Measurements from ENCODE around the gene AFF3. TPM values are rescaled to one million over a fixed set of nuclear protein-coding genes. Genes with fewer than 3 reads are reported as not detected.
A peak's percentile ranks its signal among the peaks of the same experiment; 100 is the strongest.

Gene AFF3
- total RNA-seq, 1 donor from 2014 or later = 8.0 TPM

DNA sequence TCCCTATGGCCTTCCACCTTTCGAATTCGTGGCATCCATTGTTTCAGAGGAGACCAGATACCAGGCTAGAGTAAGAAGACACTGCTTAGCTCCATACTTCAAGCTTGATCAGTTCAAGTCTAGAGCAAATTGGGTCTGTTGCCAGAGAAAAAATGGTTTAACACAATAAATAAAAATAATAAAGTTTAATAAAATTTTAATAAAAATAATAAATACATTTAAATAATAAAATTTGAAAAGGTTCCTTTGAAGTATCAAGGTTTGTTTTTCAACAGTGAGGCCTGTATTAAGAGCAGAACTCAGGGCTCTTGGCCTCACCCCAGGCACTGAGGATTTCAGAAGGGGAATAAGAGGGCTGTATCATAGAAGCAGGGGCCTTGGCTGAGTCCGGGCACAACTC lies 547.0 kb downstream of the AFF3 start:
- Histone ChIP-seq H3K36me3 (no peaks in the 10 kb centered on the region), H3K4me3 (no peak overlapping the region), H3K4me1 (no peaks in the 10 kb centered on the region), H3K27ac (replicated peaks) (no peak overlapping the region), H3K27me3 (ENCODE audit: low read depth) (no peaks in the 10 kb centered on the region), H3K9me3 (replicated peaks) (no peaks in the 10 kb centered on the region)
- TF ChIP-seq, protein P1, sequence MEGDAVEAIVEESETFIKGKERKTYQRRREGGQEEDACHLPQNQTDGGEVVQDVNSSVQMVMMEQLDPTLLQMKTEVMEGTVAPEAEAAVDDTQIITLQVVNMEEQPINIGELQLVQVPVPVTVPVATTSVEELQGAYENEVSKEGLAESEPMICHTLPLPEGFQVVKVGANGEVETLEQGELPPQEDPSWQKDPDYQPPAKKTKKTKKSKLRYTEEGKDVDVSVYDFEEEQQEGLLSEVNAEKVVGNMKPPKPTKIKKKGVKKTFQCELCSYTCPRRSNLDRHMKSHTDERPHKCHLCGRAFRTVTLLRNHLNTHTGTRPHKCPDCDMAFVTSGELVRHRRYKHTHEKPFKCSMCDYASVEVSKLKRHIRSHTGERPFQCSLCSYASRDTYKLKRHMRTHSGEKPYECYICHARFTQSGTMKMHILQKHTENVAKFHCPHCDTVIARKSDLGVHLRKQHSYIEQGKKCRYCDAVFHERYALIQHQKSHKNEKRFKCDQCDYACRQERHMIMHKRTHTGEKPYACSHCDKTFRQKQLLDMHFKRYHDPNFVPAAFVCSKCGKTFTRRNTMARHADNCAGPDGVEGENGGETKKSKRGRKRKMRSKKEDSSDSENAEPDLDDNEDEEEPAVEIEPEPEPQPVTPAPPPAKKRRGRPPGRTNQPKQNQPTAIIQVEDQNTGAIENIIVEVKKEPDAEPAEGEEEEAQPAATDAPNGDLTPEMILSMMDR (IDR thresholded peaks at IDR 0.05; ENCODE audit: borderline replicate concordance) = no peak
- intact Hi-C loops (cut with micrococcal nuclease) = no loop called here
- no peak for DNase-seq

DNA sequence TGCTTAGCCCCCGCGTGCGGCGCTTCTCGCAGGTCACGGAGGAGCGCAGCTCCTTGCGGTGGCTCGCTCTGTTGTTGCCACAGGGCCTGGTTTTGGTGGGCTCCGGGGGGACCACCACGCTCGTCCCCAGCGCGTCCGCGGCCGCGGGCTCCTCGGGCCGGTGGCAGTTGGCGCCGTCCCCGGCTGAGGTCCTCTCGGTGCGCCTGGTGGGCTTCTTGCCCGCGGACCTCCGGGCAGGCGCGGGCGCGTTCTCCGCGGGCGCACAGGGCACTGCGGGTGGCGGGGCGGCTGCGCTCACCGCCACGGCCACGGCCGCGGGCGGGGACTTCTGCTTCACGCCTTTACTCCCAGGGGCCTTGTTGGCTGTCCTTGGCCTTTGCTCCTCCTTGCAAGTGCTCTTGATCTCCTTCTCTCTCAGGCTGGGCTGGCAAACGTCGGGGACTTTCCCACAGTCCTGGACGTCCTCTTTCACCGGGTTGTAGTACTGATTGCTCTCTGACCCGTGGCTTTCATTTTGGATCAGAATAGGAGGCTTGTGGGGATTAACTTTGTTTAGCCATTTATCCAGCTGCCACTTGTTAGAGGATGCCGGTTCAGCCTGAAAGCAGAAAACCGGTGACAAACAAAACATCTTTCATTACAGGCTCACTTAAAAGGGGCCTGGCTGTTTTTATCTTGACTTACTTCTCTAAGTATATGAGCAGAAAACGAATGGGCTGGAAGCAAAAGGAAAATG lies 548.5 kb downstream of the AFF3 start:
- Histone ChIP-seq H3K9me3 (replicated peaks) (no peaks in the 10 kb centered on the region), H3K4me3 (no peak overlapping the region), H3K27me3 (ENCODE audit: low read depth) (no peaks in the 10 kb centered on the region), H3K27ac (replicated peaks) (no peak overlapping the region), H3K36me3 (no peaks in the 10 kb centered on the region), H3K4me1 (no peaks in the 10 kb centered on the region)
- no peak for DNase-seq
- TF ChIP-seq, protein P1 (IDR thresholded peaks at IDR 0.05; ENCODE audit: borderline replicate concordance) = no peak
- intact Hi-C loops (cut with micrococcal nuclease) = no loop called here

DNA sequence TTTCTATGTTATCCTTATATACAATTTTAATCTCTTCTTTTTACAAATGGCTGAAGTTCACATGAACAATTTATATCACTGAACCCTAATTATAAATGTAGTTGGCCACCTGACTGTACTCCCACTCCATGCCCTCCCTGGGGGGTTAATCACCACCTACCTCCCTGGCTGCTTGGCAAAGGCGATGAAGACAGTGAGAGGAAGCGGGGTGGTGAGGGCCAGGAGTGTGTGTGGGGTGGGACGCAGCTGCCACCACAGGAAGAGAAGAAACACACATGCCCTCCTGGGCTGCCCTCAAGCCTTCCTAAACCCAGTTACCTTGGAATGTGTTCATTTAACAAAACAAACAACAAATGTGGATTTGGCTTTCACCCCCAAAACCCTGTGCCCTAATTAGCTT lies 565.6 kb downstream of the AFF3 start:
- Histone ChIP-seq H3K4me1 (peaks cover 4% of the 10 kb centered on the region), H3K36me3 (no peaks in the 10 kb centered on the region), H3K9me3 (replicated peaks) (no peaks in the 10 kb centered on the region), H3K27me3 (ENCODE audit: low read depth) (no peaks in the 10 kb centered on the region), H3K27ac (replicated peaks) (no peak overlapping the region), H3K4me3 (no peak overlapping the region)
- no peak for DNase-seq
- intact Hi-C loops (cut with micrococcal nuclease) = no loop called here
- TF ChIP-seq, protein P1 (IDR thresholded peaks at IDR 0.05; ENCODE audit: borderline replicate concordance) = no peak

DNA sequence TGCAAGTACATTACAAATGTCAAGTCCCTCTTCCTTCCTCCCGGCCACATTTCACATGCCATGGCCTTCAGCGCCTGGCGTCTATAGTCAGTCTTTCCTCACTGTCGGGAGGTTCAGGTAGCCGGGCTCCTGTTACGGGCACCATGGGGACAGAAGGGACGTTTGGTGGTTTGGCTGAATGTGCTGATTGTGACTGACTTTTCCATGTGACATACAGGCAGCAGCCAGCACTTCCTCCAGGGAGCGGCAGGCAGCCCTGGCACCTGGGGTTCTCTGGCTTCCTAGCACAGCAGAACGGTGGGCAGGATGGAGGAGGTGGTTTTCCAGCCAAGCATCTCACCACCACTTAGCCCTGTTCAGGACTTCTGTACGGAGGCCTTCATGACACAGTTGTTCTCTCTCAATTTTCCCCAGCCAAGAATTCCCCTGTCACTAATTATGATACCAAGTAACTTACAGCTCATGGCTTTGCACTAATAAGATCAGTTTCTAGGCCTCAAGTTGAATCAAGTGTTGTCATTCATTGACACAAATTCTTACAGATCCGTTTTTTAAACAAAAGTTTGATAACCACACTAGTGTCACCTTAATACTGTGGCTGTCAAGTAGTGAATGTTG lies 568.6 kb downstream of the AFF3 start:
- Histone ChIP-seq H3K27ac (replicated peaks) (peak overlapping the region; percentile 51), H3K36me3 (no peaks in the 10 kb centered on the region), H3K27me3 (ENCODE audit: low read depth) (no peaks in the 10 kb centered on the region), H3K4me3 (no peak overlapping the region), H3K9me3 (replicated peaks) (no peaks in the 10 kb centered on the region), H3K4me1 (peaks cover 4% of the 10 kb centered on the region)
- TF ChIP-seq, protein P1 (IDR thresholded peaks at IDR 0.05; ENCODE audit: borderline replicate concordance) = no peak
- no peak for DNase-seq
- intact Hi-C loops (cut with micrococcal nuclease) = no loop called here

DNA sequence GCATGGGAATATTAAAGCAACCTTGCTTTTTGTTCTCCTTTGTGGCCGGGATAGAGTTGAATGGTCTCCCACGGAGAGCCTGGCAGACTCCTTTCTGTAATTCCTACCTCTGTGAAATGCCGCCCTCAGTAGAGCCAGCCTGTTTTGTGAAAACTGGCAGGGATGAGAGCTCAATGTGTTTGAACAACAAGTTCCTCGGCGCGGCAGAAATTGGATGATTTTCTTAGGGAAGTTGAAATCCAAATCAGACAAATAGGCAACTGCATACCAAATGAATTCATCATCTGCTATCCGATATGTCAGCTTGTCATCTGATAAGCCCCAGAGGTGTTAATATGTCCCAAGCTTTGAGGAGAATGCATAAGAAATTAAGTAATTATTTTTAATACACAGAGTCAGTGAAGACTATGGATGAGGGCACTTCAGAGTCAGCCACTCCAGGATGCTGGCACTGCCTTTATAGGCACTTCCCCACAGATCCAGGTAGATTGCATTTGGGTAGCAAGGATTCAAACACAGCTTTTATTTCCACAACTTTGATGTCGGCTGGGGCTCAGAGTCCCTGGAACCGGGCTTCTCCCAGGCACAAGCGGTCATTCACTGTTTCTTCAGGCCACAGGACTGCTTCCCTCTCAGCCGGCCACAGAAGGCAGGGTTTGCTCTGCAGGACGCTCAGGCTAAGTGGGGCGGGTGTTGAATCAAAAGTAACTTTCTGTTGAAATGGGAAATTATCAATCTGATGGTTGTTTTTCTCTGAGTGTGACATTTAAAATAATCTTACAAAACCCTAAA lies 569.8 kb downstream of the AFF3 start:
- intact Hi-C loops (cut with micrococcal nuclease) = no loop called here
- Histone ChIP-seq H3K36me3 (no peaks in the 10 kb centered on the region), H3K4me1 (peaks cover 4% of the 10 kb centered on the region), H3K4me3 (no peak overlapping the region), H3K27me3 (ENCODE audit: low read depth) (no peaks in the 10 kb centered on the region), H3K27ac (replicated peaks) (peak overlapping the region; percentile 51), H3K9me3 (replicated peaks) (no peaks in the 10 kb centered on the region)
- DNase-seq = no peak
- TF ChIP-seq, protein P1 (IDR thresholded peaks at IDR 0.05; ENCODE audit: borderline replicate concordance) = no peak

All from left ventricle myocardium inferior (tissue), 1 donor.